Limb (tissue), 2 donors: ENCODE results near the gene RNF227.
"Not testable (repeated sequence)": the region's sequence is repeated elsewhere in the genome, so short reads cannot be mapped to it uniquely, and the experiment has no call there.

Source experiments
- DNase-seq, 2 donors: peaks; one replicate each; pipeline ENCODE4 v3.0.0-alpha.2; 2016; ENCODE audit errors: extremely low spot score in 2 of 2

Gene RNF227

GRCh38 chr17:7864995-7865650 lies 51.0 kb downstream of the RNF227 start:
- DNase-seq: no peak

DNA sequence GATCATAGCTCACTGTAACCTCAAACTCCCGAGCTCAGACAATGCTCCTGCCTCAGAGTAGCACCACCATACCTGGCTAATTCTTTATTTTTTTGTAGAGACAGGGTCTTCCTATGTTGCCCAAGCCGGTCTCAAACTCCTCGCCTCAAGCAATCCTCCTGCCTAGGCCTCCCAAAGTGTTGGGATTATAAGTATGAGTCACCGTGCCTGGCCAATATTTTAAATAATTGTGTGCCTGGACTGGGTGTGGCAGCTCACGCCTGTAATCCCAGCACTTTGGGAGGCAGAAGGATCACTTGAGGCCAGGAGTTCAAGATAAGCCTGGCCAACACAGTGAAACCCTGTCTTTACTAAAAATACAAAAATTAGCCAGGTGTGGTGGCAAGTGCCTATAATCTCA lies 51.7 kb downstream of the RNF227 start:
- not testable (repeated sequence) for DNase-seq
